IMR-90 (cell line): ENCODE measurements around the gene PDIA2. TPM values are rescaled to one million over a fixed set of nuclear protein-coding genes. Genes with fewer than 3 reads are reported as not detected.
A peak's percentile ranks its signal among the peaks of the same experiment; 100 is the strongest.

Experiments
- ATAC-seq: fragments of 200-7000 bp; cut with Tn5 transposase; 2 replicates; pipeline ENCODE4 v1.9.1; 2020; ENCODE audit warnings: low read depth, mild to moderate bottlenecking, moderate library complexity
- BruUV-seq: library from RNA; stranded (reverse); fragments of 400-500 nt; replicated peaks from 2 replicates; lab custom pipeline; 2021; lab: Mats Ljungman, UMichigan
- CTCF ChIA-PET: fragments of 300-600 bp; formaldehyde crosslinking; extraction: SDS; loops from one replicate; lab custom pipeline; 2021; ENCODE audit warnings: antibody characterized with exemption; lab: Yijun Ruan, JAX
- POLR2A ChIA-PET: fragments of 300-600 bp; sonication (Branson Sonifier 250); formaldehyde crosslinking; loops from one replicate; lab custom pipeline; 2022; ENCODE audit warnings: antibody characterized with exemption; ENCODE audit not compliant: unreplicated experiment; lab: Charles Lee
- DNase-seq: peaks from one replicate; pipeline ENCODE4 v3.0.0; 2013
- H2AFZ ChIP-seq: replicated peaks from 2 replicates; pipeline ENCODE3; 2013; ENCODE audit warnings: low read length, mild to moderate bottlenecking; ENCODE audit not compliant: poor library complexity
- H2AK5ac ChIP-seq: 2 replicates; pipeline ENCODE4 v1.6.1; 2013; ENCODE audit warnings: low read depth, low read length, inconsistent platforms
- H2AK9ac ChIP-seq: replicated peaks from 2 replicates; pipeline ENCODE3; 2013; ENCODE audit warnings: mild to moderate bottlenecking, low read depth, low read length, moderate library complexity; ENCODE audit not compliant: poor library complexity
- H2BK120ac ChIP-seq: 2 replicates; pipeline ENCODE4 v1.6.1; 2013; ENCODE audit warnings: low read depth, low read length, inconsistent platforms
- H2BK15ac ChIP-seq: 3 replicates; pipeline ENCODE4 v1.6.1; 2013; ENCODE audit warnings: low read depth, low read length, inconsistent platforms
- H2BK20ac ChIP-seq: 2 replicates; pipeline ENCODE4 v1.6.1; 2013; ENCODE audit warnings: low read depth, mild to moderate bottlenecking, inconsistent platforms, low read length, moderate library complexity
- H2BK5ac ChIP-seq: 2 replicates; pipeline ENCODE4 v1.6.1; 2013; ENCODE audit warnings: mild to moderate bottlenecking, low read depth, low read length, inconsistent platforms; ENCODE audit not compliant: poor library complexity, severe bottlenecking
- H3K14ac ChIP-seq: replicated peaks from 2 replicates; pipeline ENCODE4 v1.6.1; 2013; ENCODE audit warnings: low read depth, low read length, inconsistent platforms
- H3K18ac ChIP-seq: 2 replicates; pipeline ENCODE4 v1.6.1; 2013; ENCODE audit warnings: low read depth, low read length, control low read depth
- H3K23ac ChIP-seq: 2 replicates; pipeline ENCODE4 v1.6.1; 2013; ENCODE audit warnings: low read depth, low read length, inconsistent platforms
- H3K27ac ChIP-seq: 2 replicates; pipeline ENCODE4 v1.5.1; 2013; ENCODE audit warnings: mild to moderate bottlenecking, control low read depth, low read length; ENCODE audit not compliant: insufficient read depth
- H3K27me3 ChIP-seq: 2 replicates; pipeline ENCODE4 v1.6.1; 2013; ENCODE audit warnings: low read length; ENCODE audit not compliant: control insufficient read depth, insufficient read depth
- H3K36me3 ChIP-seq: 2 replicates; pipeline ENCODE4 v1.6.1; 2013; ENCODE audit warnings: low read length, mixed read lengths; ENCODE audit not compliant: control insufficient read depth, insufficient read depth
- H3K4ac ChIP-seq: 2 replicates; pipeline ENCODE4 v1.6.1; 2013; ENCODE audit warnings: low read depth, low read length, inconsistent platforms
- H3K4me1 ChIP-seq: 2 replicates; pipeline ENCODE4 v1.6.1; 2013; ENCODE audit warnings: low read length, mixed read lengths; ENCODE audit not compliant: control insufficient read depth, insufficient read depth
- H3K4me2 ChIP-seq: 2 replicates; pipeline ENCODE4 v1.6.1; 2013; ENCODE audit warnings: low read depth, mild to moderate bottlenecking, control low read depth, low read length, moderate library complexity
- H3K4me3 ChIP-seq: 2 replicates; pipeline ENCODE4 v1.5.1; 2013; ENCODE audit warnings: low read depth, mild to moderate bottlenecking, control low read depth, low read length, moderate library complexity; ENCODE audit not compliant: insufficient read depth
- H3K56ac ChIP-seq: 2 replicates; pipeline ENCODE4 v1.6.1; 2013; ENCODE audit warnings: low read length, inconsistent platforms; ENCODE audit not compliant: insufficient read depth; ENCODE audit errors: extremely low read depth
- H3K79me1 ChIP-seq, 2 experiments: 2 replicates each; pipeline ENCODE4 v1.6.1; 2013; ENCODE audit warnings: low read length in 2 of 2, inconsistent platforms in 1 of 2, low read depth in 1 of 2
- H3K9ac ChIP-seq: 2 replicates; pipeline ENCODE4 v1.6.1; 2013; ENCODE audit warnings: low read depth, low read length, control low read depth
- H3K9me1 ChIP-seq: 2 replicates; pipeline ENCODE4 v1.6.1; 2013; ENCODE audit warnings: low read length, inconsistent platforms; ENCODE audit not compliant: insufficient read depth
- H3K9me3 ChIP-seq: 2 replicates; pipeline ENCODE4 v1.6.1; 2013; ENCODE audit warnings: low read length; ENCODE audit not compliant: control insufficient read depth, insufficient read depth
- H4K20me1 ChIP-seq: 2 replicates; pipeline ENCODE4 v1.6.1; 2013; ENCODE audit warnings: low read length, inconsistent platforms; ENCODE audit not compliant: insufficient read depth
- H4K5ac ChIP-seq: 2 replicates; pipeline ENCODE4 v1.6.1; 2013; ENCODE audit warnings: mild to moderate bottlenecking, low read depth, low read length, control low read depth
- H4K8ac ChIP-seq, 2 experiments: 2 replicates each; pipeline ENCODE4 v1.6.1; 2013; ENCODE audit warnings: low read depth in 2 of 2, low read length in 2 of 2, control low read depth in 1 of 2, inconsistent platforms in 1 of 2
- H4K91ac ChIP-seq: 2 replicates; pipeline ENCODE4 v1.6.1; 2013; ENCODE audit warnings: low read depth, low read length, inconsistent platforms; ENCODE audit not compliant: insufficient read depth
- BHLHE40 ChIP-seq: fragments of 150-350 bp; IDR thresholded peaks from 2 replicates; pipeline ENCODE4 v1.6.1; 2016; ENCODE audit warnings: mild to moderate bottlenecking, low read depth, low read length
- CEBPB ChIP-seq: IDR thresholded peaks from 2 replicates; pipeline ENCODE4 v1.6.1; 2012; ENCODE audit warnings: low read depth, low read length, improper control_type of control experiment
- CHD1 ChIP-seq: IDR thresholded peaks from 2 replicates; pipeline ENCODE4 v1.6.1; 2012; ENCODE audit warnings: low read depth, low read length, improper control_type of control experiment
- CTCF ChIP-seq: conservative IDR thresholded peaks from 2 replicates; pipeline ENCODE4 v1.5.1; 2012; ENCODE audit warnings: mild to moderate bottlenecking, low read depth, low read length, improper control_type of control experiment
- ELK1 ChIP-seq: fragments of 150-350 bp; IDR thresholded peaks from 2 replicates; pipeline ENCODE4 v1.6.1; 2016; ENCODE audit warnings: low read depth, mild to moderate bottlenecking, low read length, moderate library complexity, borderline replicate concordance
- FOS ChIP-seq: fragments of 150-350 bp; IDR thresholded peaks from 2 replicates; pipeline ENCODE4 v1.6.1; 2016; ENCODE audit warnings: low read depth, low read length
- MAFK ChIP-seq: IDR thresholded peaks from 2 replicates; pipeline ENCODE4 v1.6.1; 2012; ENCODE audit warnings: low read depth, low read length, improper control_type of control experiment
- MAZ ChIP-seq: IDR thresholded peaks from 2 replicates; pipeline ENCODE4 v1.6.1; 2012; ENCODE audit warnings: low read depth, mild to moderate bottlenecking, low read length, improper control_type of control experiment, moderate library complexity, borderline replicate concordance
- MXI1 ChIP-seq: IDR thresholded peaks from 2 replicates; pipeline ENCODE4 v1.6.1; 2012; ENCODE audit warnings: low read depth, mild to moderate bottlenecking, low read length, moderate library complexity, borderline replicate concordance
- NFE2L2 ChIP-seq: fragments of 150-350 bp; IDR thresholded peaks from 2 replicates; pipeline ENCODE4 v1.6.1; 2016; ENCODE audit warnings: low read depth, mild to moderate bottlenecking, low read length
- POLR2A ChIP-seq: IDR thresholded peaks from 2 replicates; pipeline ENCODE4 v1.6.1; 2012; ENCODE audit warnings: mild to moderate bottlenecking, low read depth, low read length
- RAD21 ChIP-seq: IDR thresholded peaks from 2 replicates; pipeline ENCODE4 v1.6.1; 2012; ENCODE audit warnings: low read length, improper control_type of control experiment
- RCOR1 ChIP-seq: IDR thresholded peaks from 2 replicates; pipeline ENCODE4 v1.6.1; 2012; ENCODE audit warnings: mild to moderate bottlenecking, low read length, improper control_type of control experiment; ENCODE audit not compliant: insufficient replicate concordance
- RFX5 ChIP-seq: IDR thresholded peaks from 2 replicates; pipeline ENCODE4 v1.8.0; 2012; ENCODE audit warnings: low read depth, mild to moderate bottlenecking, low read length, moderate library complexity
- SMC3 ChIP-seq: fragments of 150-350 bp; IDR thresholded peaks from 2 replicates; pipeline ENCODE4 v1.6.1; 2016; ENCODE audit warnings: low read depth, mild to moderate bottlenecking, antibody characterized with exemption, low read length, moderate library complexity
- USF2 ChIP-seq: fragments of 150-350 bp; IDR thresholded peaks from 2 replicates; pipeline ENCODE4 v1.6.1; 2017; ENCODE audit warnings: mild to moderate bottlenecking, antibody characterized with exemption, low read length, low read depth
- WGBS, 2 experiments: methylation state at CpG; one replicate each; pipeline versions ENCODE4 v1.1.5 to v1.1.7; 2013; ENCODE audit warnings: missing lambda C conversion rate in 2 of 2; ENCODE audit not compliant: insufficient read length in 1 of 2; ENCODE audit errors: extremely low coverage in 2 of 2; 5-methylcytosine and 5-hydroxymethylcytosine counted together
- dilution Hi-C: fragments of 300-500 bp; cut with HindIII; formaldehyde crosslinking; loops from one replicate; pipeline ENCODE4 v1.14.3; 2018; ENCODE audit warnings: low sequenced_read_pairs; ENCODE audit not compliant: unreplicated experiment
- in situ Hi-C: fragments of 300-500 bp; cut with MboI; formaldehyde crosslinking; loops from 3 replicates; pipeline ENCODE4 v1.14.3; 2019; ENCODE audit warnings: low sequenced_read_pairs, inconsistent platforms, mixed read lengths
- intact Hi-C: fragments of 100-400 bp; cut with micrococcal nuclease; formaldehyde crosslinking; loops from 2 replicates; pipeline ENCODE4 v1.10.0; 2022
- polyA plus RNA-seq, 3 experiments: library from polyadenylated mRNA; depleted of rRNA; stranded (reverse); fragments of >200 nt; gene quantifications; 2 replicates each; pipeline ENCODE4 v1.2.3, GENCODE V29; 2012; ENCODE audit warnings: low replicate concordance in 1 of 3
- total RNA-seq: library from RNA; depleted of rRNA; stranded (reverse); fragments of >200 nt; gene quantifications from 2 replicates; pipeline ENCODE4 v1.2.3, GENCODE V29; 2012

The PDIA2 gene
- total and polyA plus RNA-seq, 2 of the 4 experiments (the other 2 are of a cell fraction) = 0.17 TPM; not detected in 1

- H4K20me1 ChIP-seq = no peaks in the 10 kb centered on the region
- no peak overlapping the region for H3K14ac ChIP-seq
- H3K56ac ChIP-seq = no peak overlapping the region
- no peak overlapping the region for H2AFZ ChIP-seq
- no peak overlapping the region for H3K9ac ChIP-seq
- H2BK5ac ChIP-seq = no peak overlapping the region
- dilution Hi-C loops = no loop called here
- H3K27ac ChIP-seq = no peak overlapping the region
- H2BK15ac ChIP-seq = no peak overlapping the region
- TF ChIP-seq RFX5 = no peak
- no peak for TF ChIP-seq POLR2A
- TF ChIP-seq MXI1 = no peak
- TF ChIP-seq RAD21 = no peak
- no peak for TF ChIP-seq FOS
- TF ChIP-seq USF2 = no peak
- TF ChIP-seq BHLHE40 = no peak
- no peak for TF ChIP-seq CHD1
- no peak for TF ChIP-seq MAZ
- no peak for TF ChIP-seq SMC3
- TF ChIP-seq CTCF = no peak
- TF ChIP-seq CEBPB = no peak
- TF ChIP-seq ELK1 = no peak
- no peak for TF ChIP-seq NFE2L2
- TF ChIP-seq RCOR1 = no peak
- no peak for TF ChIP-seq MAFK
- in situ Hi-C loops = no loop called here
- TSS peak; percentile 88 for BruUV-seq
- no peak for ATAC-seq
- H2BK120ac ChIP-seq = no peak overlapping the region
- H3K4me1 ChIP-seq = no peaks in the 10 kb centered on the region
- POLR2A ChIA-PET = no interaction called here
- peaks cover 33% of the 10 kb centered on the region for H3K36me3 ChIP-seq
- WGBS, 2 experiments = 89% methylated on average over 5 of the region's 14 CpGs; no CpG with 5 or more reads in 1 of the 2 experiments
- no peak overlapping the region for H3K4ac ChIP-seq
- H3K4me3 ChIP-seq = no peak overlapping the region
- no peak overlapping the region for H3K18ac ChIP-seq
- H3K79me1 ChIP-seq = no peaks in the 10 kb centered on the region
- H2BK20ac ChIP-seq = no peak overlapping the region
- H4K8ac ChIP-seq = no peak overlapping the region
- H4K5ac ChIP-seq = no peak overlapping the region
- H3K27me3 ChIP-seq = no peaks in the 10 kb centered on the region
- H3K4me2 ChIP-seq = no peak overlapping the region
- H4K91ac ChIP-seq = no peak overlapping the region
- peaks cover 3% of the 10 kb centered on the region for H3K9me1 ChIP-seq
- no peaks in the 10 kb centered on the region for H3K9me3 ChIP-seq
- H3K23ac ChIP-seq = no peak overlapping the region
- intact Hi-C loops = no loop called here
- CTCF ChIA-PET = no interaction called here
- no peak for DNase-seq
- H2AK9ac ChIP-seq = no peak overlapping the region
- H2AK5ac ChIP-seq = no peak overlapping the region
Observed at GRCh38 chr16:265002-265529, 17.9 kb upstream of the PDIA2 start.
